KBM-7 (cell line): ENCODE data around the gene SLC47A2.
A peak's percentile ranks its signal among the peaks of the same experiment; 100 is the strongest.
"Not testable (repeated sequence)": the region's sequence is repeated elsewhere in the genome, so short reads cannot be mapped to it uniquely, and the experiment has no call there.

Experiments used
- DNase-seq: peaks from one replicate; pipeline ENCODE4 v3.0.0-alpha.2; 2015
- in situ Hi-C: fragments of 300-500 bp; cut with MboI; formaldehyde crosslinking; loops from 2 replicates; pipeline ENCODE4 v1.14.3; 2020; ENCODE audit warnings: low sequenced_read_pairs, low pct_unique_long_range_greater_than_20kb, mixed read lengths

SLC47A2 gene, protein sequence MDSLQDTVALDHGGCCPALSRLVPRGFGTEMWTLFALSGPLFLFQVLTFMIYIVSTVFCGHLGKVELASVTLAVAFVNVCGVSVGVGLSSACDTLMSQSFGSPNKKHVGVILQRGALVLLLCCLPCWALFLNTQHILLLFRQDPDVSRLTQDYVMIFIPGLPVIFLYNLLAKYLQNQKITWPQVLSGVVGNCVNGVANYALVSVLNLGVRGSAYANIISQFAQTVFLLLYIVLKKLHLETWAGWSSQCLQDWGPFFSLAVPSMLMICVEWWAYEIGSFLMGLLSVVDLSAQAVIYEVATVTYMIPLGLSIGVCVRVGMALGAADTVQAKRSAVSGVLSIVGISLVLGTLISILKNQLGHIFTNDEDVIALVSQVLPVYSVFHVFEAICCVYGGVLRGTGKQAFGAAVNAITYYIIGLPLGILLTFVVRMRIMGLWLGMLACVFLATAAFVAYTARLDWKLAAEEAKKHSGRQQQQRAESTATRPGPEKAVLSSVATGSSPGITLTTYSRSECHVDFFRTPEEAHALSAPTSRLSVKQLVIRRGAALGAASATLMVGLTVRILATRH

DNA sequence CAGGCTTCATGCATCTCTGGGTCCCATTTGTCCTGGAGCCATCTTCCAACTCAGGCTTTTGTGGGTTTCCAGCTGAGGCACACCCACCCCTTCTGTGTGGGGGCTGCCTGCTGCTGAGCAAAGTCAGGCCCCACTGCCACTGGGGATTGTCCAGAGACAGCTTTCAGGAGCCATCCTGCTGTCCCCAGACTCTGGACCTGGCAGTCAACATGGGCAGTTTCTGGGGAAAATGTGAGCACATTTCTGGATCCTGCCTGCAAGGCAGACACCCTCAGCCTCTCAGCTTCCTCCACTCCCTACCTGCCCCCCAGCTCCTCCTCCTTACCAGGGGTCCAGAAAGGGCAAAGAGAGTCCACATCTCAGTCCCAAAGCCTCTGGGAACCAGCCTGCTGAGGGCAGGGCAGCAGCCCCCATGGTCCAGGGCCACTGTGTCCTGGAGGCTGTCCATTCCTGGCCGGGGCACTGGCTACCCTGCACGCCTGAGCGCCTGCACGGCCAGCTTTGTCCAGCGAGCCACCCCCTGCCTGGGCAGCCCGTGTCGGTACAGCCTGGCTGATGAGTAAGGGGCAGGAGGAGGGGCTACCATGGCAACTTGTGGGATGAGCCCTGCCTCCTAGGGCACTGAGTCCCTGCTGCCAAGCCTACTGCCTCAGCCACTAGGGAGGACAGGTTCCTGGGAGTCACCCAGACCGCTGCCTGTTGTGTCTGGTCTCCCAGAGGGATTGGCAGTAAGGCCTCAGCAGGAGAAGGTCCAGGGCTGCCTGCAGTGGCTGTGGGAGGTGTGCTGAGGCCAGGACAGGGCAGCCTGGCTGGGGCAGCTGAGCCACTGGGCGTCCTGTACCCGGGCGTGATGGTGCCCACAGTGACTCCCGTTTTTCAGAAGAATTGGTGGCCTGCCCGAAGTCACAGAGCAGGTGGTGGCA lies at the start of gene SLC47A2:
TSS of gene SLC47A2 (minus strand) at position 477 of the 923 bp plus-strand sequence. CDS start at position 448, 29 bp downstream.
- in situ Hi-C loops = no loop called here

DNA sequence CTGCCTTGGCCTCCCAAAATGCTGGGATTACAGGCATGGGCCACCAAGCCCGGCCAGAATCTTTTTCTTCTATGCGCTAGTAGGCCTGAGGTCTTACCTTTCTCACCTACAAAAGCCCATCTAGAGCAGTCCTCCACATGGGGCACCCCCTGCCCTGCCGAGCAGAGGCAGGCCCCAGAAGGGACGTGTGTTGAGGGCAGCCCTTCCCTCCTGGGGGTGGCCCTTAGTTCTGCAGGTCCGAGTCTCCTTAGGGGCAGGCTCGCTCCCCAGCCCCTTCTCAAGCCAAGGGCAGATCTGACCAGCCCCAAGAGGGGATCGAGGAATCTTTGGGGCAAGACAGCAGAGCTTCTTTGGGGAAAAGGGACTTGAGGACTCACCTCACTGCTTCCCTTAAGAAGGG lies 49.6 kb upstream of the SLC47A2 start:
- no peak for DNase-seq
- in situ Hi-C loops = no loop called here

More for the DNA sequence above, at the start of gene SLC47A2:
- no peak for DNase-seq

- in situ Hi-C loops, DNase-seq: not testable (repeated sequence)
Measured at GRCh38 chr17:19763991-19764390, 47.6 kb upstream of the SLC47A2 start.

DNA sequence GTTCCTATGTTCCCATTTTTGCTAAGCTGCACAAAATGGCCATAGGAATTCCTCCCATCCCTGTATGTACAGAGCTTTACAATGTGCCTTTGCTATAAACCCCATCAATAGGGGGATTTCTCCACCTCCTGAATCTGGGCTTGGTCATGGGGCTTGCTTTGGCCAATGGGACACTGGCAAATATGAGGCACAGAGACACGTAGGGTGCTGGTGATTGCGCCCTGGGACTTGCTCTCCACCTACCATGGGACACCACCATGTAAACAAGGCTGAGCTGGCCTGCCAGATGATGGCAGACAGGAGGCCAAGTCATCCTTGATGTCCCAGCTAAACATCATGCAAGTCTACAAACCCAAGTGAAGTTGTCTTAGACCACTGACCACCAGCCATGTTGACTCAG lies 47.0 kb upstream of the SLC47A2 start:
- in situ Hi-C loops = no loop called here
- DNase-seq = no peak

GRCh38 chr17:19762515-19762961 lies 46.2 kb upstream of the SLC47A2 start:
- peak; percentile 69 for DNase-seq
- in situ Hi-C loops = no loop called here

DNA sequence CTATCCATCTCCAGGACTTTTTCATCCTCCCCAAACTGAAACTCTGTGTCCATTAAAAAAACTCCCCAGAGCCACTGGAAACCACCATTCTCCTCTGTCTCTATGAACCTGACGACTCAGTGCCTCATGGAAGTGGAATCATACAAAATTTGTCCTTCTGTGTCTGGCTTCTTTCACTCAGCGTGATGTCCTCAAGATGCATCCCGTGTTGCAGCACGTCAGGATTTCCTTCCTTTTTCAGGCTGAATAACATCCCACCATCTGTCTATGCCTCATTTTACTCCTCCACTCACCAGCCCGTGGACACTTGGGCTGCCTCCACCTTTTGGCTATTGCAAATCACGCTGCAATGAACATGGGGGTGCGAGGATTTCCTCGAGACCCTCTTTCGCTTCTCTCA lies 44.4 kb upstream of the SLC47A2 start:
- DNase-seq = peak; percentile 11
- in situ Hi-C loops = no loop called here

- DNase-seq = no peak
- in situ Hi-C loops = no loop called here
Measured at GRCh38 chr17:19759568-19760549, 43.5 kb upstream of the SLC47A2 start.

DNA sequence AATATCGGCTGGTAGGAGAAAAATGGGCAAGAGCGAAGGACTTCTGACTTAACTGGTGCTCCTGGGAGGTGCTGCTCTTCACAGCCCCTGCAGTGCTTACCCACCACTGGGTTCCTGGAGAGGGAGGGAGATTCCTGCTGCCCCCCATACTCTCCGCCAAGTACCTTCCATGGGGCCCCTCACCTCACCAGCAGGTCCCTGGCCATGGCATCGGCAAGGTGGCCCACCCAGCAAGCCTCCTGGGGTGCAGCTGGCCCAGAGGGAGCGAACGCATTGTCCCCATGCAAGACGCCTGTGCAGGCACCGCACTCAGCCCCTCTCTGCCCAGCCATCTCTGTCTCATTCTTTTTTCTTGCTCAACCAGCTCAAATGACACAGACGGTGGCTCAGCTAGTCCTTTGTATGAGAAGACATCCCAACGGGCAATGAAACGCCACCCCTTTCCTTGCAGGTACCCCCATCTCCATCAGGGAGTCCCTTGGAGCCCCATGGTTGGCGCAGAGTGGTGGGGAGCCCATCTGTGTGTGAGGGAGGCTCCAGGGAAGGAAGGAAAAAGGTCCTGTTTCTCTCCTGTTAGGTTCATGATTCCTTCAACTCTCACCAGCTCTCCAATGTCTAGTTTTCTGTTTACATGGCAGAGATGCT lies 41.3 kb upstream of the SLC47A2 start:
- in situ Hi-C loops = no loop called here

DNA sequence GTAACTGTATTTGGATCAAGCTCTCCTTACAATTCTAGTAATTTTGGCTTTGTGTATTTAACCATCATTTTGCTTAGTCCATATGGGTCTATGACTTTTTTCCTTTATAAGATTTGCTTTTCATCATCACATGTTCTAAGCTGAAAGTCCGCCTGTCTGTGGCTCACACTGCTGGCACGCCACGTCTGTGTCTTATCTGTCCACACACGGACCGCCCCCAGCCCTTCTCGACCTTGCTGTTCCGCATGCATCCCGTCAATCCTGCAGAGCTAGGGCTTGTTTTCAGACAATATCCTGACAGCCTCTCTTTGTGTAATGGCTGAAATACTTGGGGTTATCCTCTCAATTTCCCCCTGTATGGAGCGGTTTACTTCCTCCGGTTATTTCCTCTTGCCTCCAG lies 40.2 kb upstream of the SLC47A2 start:
- in situ Hi-C loops = no loop called here
- DNase-seq = no peak

More for the DNA sequence above, 41.3 kb upstream of the SLC47A2 start:
- DNase-seq = no peak

- no peak for DNase-seq
- in situ Hi-C loops = no loop called here
Measured at GRCh38 chr17:19755821-19756510, 39.6 kb upstream of the SLC47A2 start.

DNA sequence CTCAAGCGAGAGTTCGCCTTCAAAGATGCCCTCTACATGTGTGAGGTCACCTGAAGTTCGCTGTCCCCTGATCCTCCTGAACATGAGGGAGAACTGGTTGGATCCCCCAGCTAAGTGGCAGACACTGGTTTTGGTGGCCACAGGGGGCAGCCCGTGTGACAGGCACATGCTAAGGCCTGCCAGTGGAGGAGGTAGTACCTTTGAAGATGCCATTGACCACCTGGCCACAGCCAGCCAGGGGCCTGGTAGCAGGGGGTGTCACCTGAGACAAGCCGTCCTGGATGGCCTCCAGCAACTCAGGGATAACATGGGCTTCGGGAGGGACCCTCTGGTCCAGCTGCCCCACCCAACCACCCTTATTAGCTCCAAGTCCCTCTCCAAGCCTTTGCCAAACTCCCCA lies 39.0 kb upstream of the SLC47A2 start:
- in situ Hi-C loops = no loop called here
- no peak for DNase-seq

DNA sequence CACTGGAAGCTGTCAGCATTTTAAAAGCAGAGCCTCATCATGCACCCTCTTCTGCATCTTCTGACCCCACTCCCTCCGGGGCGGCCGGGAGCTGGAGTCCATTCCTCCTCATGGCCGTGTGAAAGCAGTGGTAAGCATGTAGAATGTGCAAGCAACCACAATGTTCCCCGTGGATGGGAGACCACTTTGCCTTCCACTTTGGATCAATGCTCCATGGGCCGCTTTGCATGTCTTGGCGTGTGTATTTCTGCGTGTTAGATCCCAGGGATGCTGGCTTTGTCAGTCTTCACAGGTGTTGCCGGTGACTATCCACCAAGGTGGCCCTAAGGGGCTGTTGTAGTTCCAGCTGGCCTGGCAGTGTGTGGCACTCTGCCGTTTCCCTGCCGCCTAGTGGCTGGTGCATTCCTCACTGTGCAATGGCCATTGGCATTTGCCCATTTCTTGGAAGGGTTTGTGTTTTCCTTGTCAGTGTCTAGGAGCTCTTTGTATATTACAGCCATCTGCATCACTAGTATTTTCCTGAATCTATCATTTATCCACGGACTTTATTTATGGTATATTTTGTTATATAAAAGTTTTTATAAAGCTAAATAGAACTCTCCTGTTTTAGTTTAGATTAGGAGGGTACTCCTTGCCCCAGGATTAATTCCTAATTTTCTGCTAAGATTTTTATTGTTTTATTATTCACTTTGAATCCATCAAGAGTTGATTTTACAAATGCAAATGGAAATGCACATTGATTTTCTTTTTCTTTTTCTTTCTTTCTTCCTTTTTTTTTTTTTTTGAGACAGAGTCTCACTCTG lies 37.5 kb upstream of the SLC47A2 start:
- in situ Hi-C loops = no loop called here
- DNase-seq = no peak

- no peak for DNase-seq
- in situ Hi-C loops = no loop called here
Measured at GRCh38 chr17:19753051-19753509, 36.7 kb upstream of the SLC47A2 start.

DNA sequence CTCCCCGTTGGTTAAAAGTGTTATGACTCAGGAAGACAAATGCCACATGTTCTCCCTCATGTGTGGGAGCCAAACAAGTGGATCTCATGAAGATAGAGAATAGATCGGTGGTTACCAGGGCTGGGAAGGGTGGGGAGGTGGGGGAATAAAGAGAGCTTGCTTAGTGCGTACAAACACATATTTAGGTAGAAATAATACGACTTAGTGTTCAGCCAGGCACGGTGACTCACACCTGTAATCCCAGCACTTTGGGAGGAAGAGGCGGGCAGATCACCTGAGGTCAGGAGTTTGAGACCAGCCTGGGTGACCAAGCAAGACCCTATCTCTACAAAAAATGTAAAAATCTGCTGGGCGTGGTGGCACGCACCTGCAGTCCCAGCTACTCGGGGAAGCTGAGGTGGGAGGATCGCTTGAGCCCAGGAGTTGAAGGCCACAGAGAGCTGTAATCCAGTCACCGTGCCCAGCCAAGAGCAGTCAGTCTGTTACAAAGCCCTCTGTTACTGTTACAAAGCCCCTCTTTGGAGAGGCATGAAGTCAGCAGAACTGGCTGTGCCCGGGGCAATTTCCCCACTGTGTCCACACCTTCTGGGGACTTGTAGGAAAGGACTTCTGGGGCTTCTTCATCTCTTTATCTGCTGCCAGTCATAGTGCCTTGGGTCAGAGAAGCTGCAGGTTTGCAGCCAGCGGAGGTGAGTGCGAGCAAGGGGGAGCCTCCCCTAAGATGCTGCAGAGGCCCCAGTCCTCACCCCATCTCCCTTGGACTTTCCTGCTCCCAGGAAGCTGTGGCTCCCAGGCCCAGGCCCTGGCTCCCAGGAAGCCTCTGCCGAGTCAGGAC lies 36.0 kb upstream of the SLC47A2 start:
- DNase-seq = no peak
- in situ Hi-C loops = no loop called here

DNA sequence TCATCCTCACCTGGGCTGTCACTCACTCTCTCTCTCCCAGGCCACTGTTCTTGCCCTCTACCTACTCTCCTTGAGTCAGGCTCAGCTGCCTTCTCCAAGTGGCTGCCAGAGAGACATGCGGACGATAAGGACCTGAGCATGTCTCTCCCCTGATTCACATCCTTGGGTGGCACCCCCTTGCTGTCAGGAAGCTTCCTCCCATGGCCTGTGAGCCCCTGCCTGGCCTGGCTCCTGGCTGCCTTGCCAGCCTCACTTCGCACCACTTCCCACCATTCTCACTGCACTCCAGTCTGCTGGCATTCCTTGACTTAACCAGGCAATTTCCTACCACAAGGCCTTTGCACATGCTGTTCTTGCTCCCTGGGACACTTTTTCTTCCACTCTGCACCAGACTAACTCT lies 34.5 kb upstream of the SLC47A2 start:
- in situ Hi-C loops = no loop called here
- DNase-seq = no peak

- no peak for DNase-seq
- in situ Hi-C loops = no loop called here
Measured at GRCh38 chr17:19750020-19750572, 33.7 kb upstream of the SLC47A2 start.
